ENCODE measurements around the gene GPATCH1. TPM values are rescaled to one million over a fixed set of nuclear protein-coding genes. Genes with fewer than 3 reads are reported as not detected.
"Not testable (repeated sequence)": the region's sequence is repeated elsewhere in the genome, so short reads cannot be mapped to it uniquely, and the experiment has no call there.

Gene GPATCH1
- total RNA-seq, 2 donors from 2014 or later: 6.0 to 6.5 TPM

DNA sequence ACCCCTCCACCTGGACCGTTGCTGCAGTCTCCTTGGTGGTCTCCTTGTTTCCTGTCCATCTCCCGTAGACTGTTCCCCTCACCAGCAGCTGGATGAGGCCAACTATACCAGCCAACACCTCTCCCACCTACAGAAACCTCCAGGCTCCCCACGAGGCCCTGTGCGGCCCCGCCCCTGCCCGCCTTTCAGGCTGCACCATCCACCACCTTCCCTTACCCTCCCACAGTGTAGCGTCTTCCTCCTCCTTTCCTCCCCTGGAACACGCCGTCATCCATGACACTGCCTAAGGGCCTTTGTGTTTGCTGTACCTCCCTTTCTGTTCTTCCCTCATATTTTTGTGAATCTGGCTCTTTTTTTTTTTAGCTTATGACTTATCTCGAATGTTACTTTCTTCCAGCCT lies 27.2 kb downstream of the GPATCH1 start:
- DNase-seq (ENCODE audit: low spot score): no peak
- intact Hi-C loops (cut with DNase I): no loop called here

GRCh38 chr19:33110137-33110910 lies 29.3 kb downstream of the GPATCH1 start:
- intact Hi-C loops (cut with DNase I): no loop called here
- no peak for DNase-seq (ENCODE audit: low spot score)

DNA sequence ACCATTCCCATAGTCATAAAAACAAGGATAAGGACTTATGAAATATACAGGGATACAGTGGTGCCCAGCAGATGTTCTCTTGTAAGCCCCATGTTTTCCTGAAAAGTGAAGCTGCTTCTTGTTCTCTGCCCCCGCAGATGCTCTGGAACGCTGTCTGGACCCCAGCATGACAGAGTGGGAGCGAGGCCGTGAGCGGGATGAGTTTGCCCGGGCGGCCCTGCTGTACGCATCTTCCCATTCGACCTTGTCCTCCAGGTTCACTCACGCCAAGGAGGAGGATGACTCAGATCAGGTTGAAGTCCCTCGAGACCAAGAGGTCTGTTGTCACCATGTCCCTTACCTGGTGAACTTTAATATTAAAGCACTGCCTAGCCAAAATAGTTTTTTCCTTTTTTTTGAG lies 30.6 kb downstream of the GPATCH1 start:
- intact Hi-C loops (cut with DNase I): no loop called here
- DNase-seq (ENCODE audit: low spot score): peak; percentile 58

- DNase-seq (ENCODE audit: low spot score): no peak
- intact Hi-C loops (cut with DNase I): no loop called here
Observed at GRCh38 chr19:33114312-33114711, 33.3 kb downstream of the GPATCH1 start.

GRCh38 chr19:33117501-33117900 lies 36.5 kb downstream of the GPATCH1 start:
- intact Hi-C loops (cut with DNase I): no loop called here
- DNase-seq (ENCODE audit: low spot score): no peak

GRCh38 chr19:33118643-33119042 lies 37.7 kb downstream of the GPATCH1 start:
- intact Hi-C loops (cut with DNase I): no loop called here
- no peak for DNase-seq (ENCODE audit: low spot score)

DNA sequence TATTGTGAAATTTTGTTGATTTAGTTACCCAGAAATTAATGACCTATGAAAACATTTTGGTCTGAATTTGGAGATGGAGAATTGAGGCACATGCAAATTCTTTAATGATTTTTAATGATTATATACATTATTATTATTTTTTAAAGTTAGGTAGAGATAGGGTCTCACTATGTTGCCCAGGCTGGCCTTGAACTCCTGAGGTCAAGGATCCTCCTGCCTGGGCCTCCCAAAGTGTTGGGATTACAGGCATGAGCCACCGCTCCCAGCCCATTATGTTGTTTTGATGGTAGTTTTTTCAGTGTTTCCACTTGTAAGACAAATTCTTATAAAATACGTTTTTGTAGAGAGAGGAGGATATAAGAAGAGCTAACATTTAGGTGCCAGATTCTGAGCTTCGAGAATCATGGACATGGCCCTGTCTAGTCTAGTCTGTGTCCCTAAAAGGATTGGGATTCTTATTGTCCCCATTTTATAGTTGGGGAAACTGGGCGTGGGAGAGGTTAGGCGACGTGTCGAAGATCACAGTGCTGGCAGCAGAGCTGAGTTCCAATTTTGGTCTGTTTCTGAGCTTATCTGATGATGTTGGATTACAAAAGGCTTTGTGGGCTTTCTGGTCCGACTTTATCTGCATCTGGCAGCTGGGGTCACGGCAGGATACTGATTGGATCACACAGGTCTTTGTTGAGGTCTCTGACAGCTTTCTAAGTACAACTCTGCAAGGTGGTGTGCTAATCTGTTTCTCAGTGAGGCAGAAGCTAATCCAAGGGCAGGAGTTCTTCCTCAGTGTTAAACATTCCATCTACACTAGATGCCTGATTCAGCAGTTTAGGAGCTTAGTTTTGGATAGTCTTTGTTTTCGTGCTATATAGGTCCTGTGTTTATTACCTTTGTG lies 43.5 kb downstream of the GPATCH1 start:
- no peak for DNase-seq (ENCODE audit: low spot score)
- intact Hi-C loops (cut with DNase I): no loop called here

GRCh38 chr19:33125929-33126388 lies 45.0 kb downstream of the GPATCH1 start:
- intact Hi-C loops (cut with DNase I): no loop called here
- DNase-seq (ENCODE audit: low spot score): no peak

- DNase-seq (ENCODE audit: low spot score); intact Hi-C loops (cut with DNase I): not testable (repeated sequence)
Observed at GRCh38 chr19:33126712-33127111, 45.7 kb downstream of the GPATCH1 start.

DNA sequence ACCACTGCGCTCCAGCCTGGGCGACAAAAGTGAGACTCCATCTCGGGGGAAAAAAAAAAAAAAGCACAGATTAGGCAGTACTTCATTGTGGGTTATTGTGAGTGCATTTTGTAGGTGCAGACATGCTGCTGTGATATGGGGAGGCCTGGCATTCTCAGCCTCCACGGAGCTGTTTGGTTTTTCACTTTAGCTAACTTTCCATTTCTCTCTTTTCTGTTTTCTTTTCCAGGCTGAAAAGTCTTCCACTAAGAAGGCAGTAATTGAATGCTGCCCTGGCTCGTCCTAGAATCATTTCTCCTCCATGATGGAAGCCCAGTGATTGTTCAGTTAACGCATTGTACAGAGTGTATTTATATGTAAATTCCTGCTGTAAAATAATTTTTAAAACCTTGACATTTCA lies 48.9 kb downstream of the GPATCH1 start:
- DNase-seq (ENCODE audit: low spot score): no peak
- intact Hi-C loops (cut with DNase I): loop anchor here in 1 of 2 donors (10.0 kb wide), 1 partner anchor 65 kb away; the partner anchor contains the start of gene LRP3

GRCh38 chr19:33130433-33130832 lies 49.5 kb downstream of the GPATCH1 start:
- no peak for DNase-seq (ENCODE audit: low spot score)
- intact Hi-C loops (cut with DNase I): loop anchor here in 1 of 2 donors (10.0 kb wide), 1 partner anchor 64 kb away; the partner anchor contains the start of gene LRP3

- no peak for DNase-seq (ENCODE audit: low spot score)
- intact Hi-C loops (cut with DNase I): loop anchor here in 1 of 2 donors (10.0 kb wide), 1 partner anchor 63 kb away; the partner anchor contains the start of gene LRP3
Observed at GRCh38 chr19:33132021-33132420, 51.0 kb downstream of the GPATCH1 start, which contains the start of gene WDR88. TSS of gene WDR88 (plus strand) at chr19:33132114. CDS start at chr19:33132170, 56 bp downstream.

GRCh38 chr19:33132425-33132824 lies 51.4 kb downstream of the GPATCH1 start:
- DNase-seq (ENCODE audit: low spot score): no peak
- intact Hi-C loops (cut with DNase I): loop anchor here in 1 of 2 donors (10.0 kb wide), 1 partner anchor 62 kb away; the partner anchor contains the start of gene LRP3

- intact Hi-C loops (cut with DNase I): loop anchor here in 1 of 2 donors (10.0 kb wide), 1 partner anchor 61 kb away; the partner anchor contains the start of gene LRP3
- DNase-seq (ENCODE audit: low spot score): no peak
Observed at GRCh38 chr19:33133438-33134031, 52.6 kb downstream of the GPATCH1 start.

- no peak for DNase-seq (ENCODE audit: low spot score)
- intact Hi-C loops (cut with DNase I): loop anchor here in 1 of 2 donors (10.0 kb wide), 1 partner anchor 60 kb away; the partner anchor contains the start of gene LRP3
Observed at GRCh38 chr19:33134571-33135041, 53.6 kb downstream of the GPATCH1 start.

DNA sequence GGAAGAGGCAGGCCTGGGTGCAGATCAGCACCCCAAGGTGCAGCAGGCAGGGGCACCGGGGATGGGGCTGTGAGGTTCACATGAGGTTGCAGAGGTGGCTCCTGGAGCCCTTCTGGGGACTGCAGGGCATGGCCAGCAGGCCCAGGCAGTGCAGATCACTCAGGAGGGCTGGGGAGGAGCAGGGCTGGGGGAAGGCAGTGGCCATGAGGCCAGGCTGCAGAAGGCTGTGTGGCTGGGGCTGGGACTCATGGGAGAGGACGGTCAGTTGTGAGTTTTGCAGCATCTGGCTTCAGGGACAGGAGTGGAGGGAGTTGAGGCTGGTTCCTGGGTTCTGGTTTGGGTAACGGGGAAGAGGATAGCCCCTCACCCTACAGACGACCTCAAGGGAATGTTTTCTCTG lies 58.2 kb downstream of the GPATCH1 start:
- no peak for DNase-seq (ENCODE audit: low spot score)
- intact Hi-C loops (cut with DNase I): loop anchor here in 1 of 2 donors (10.0 kb wide), 1 partner anchor 56 kb away; the partner anchor contains the start of gene LRP3

- intact Hi-C loops (cut with DNase I): loop anchor here in 1 of 2 donors (10.0 kb wide), 1 partner anchor 271 kb away; no protein-coding TSS in a partner anchor
- DNase-seq (ENCODE audit: low spot score): peak; percentile 88
Observed at GRCh38 chr19:33143897-33144405, 63.0 kb downstream of the GPATCH1 start.

DNA sequence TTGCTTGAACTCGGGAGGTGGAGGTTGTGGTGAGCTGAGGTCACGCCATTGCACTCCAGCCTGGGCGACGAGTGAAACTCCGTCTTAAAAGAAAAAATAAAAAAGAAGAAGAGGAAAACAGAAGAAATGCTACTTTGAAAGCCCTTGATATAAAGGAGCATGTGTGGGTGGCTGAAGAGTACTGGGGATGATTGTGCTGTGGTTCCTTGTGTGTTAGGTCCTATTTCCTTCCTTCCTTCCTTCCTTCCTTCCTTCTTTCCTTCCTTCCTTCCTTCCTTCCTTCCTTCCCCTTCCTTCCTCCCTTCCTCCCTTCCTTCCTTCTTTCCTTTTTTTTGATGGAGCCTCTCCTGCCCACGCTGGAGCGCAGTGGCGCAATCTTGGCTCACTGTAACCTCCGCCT lies 65.2 kb downstream of the GPATCH1 start:
- DNase-seq (ENCODE audit: low spot score): no peak
- intact Hi-C loops (cut with DNase I): loop anchor here in 1 of 2 donors (10.0 kb wide), 1 partner anchor 269 kb away; no protein-coding TSS in a partner anchor

All from posterior vena cava (tissue), 2 donors.